Kidney (tissue), 14 donors: ENCODE data around the gene NIPA2. TPM values are rescaled to one million over a fixed set of nuclear protein-coding genes. Genes with fewer than 3 reads are reported as not detected.
"Not testable (repeated sequence)": the region's sequence is repeated elsewhere in the genome, so short reads cannot be mapped to it uniquely, and the experiment has no call there.

Source experiments
- DNase-seq, 5 donors: peaks; one replicate each; pipeline ENCODE4 v3.0.0-alpha.2; 2013 to 2020
- FAIRE-seq: peaks from 2 replicates; lab custom pipeline; 2012; peaks lifted over from hg19 to GRCh38; lab: Jason Lieb, UNC
- H3K27ac ChIP-seq, 2 donors: one replicate each; pipeline ENCODE4 v1.7.0; 2013; ENCODE audit warnings: low read depth in 2 of 2, low read length in 2 of 2, inconsistent platforms in 1 of 2
- H3K27me3 ChIP-seq: one replicate; pipeline ENCODE4 v1.7.1; 2013; ENCODE audit warnings: low read length, inconsistent platforms; ENCODE audit not compliant: control insufficient read depth, insufficient read depth
- H3K36me3 ChIP-seq, 3 donors: one replicate each; pipeline versions ENCODE4 v1.7.0 to v1.7.1; 2013; ENCODE audit warnings: low read length in 3 of 3, control low read depth in 1 of 3, inconsistent platforms in 1 of 3; ENCODE audit not compliant: insufficient read depth in 3 of 3, control insufficient read depth in 2 of 3
- H3K4me1 ChIP-seq, 3 donors: one replicate each; pipeline versions ENCODE4 v1.7.0 to v1.7.1; 2013; ENCODE audit warnings: low read length in 3 of 3, inconsistent platforms in 1 of 3, low read depth in 1 of 3; ENCODE audit not compliant: control insufficient read depth in 2 of 3, insufficient read depth in 2 of 3
- H3K4me3 ChIP-seq, 3 donors: one replicate each; pipeline versions ENCODE4 v1.7.0 to v1.8.1; 2013; ENCODE audit warnings: low read length in 3 of 3, control low read depth in 1 of 3, inconsistent platforms in 1 of 3
- H3K9ac ChIP-seq, 3 donors: one replicate each; pipeline versions ENCODE4 v1.7.0 to v1.7.1; 2013; ENCODE audit warnings: low read length in 3 of 3, control low read depth in 1 of 3, inconsistent platforms in 1 of 3
- H3K9me3 ChIP-seq, 3 donors: one replicate each; pipeline versions ENCODE4 v1.7.0 to v1.7.1; 2013; ENCODE audit warnings: low read length in 3 of 3, control low read depth in 1 of 3, inconsistent platforms in 1 of 3; ENCODE audit not compliant: control insufficient read depth in 2 of 3, insufficient read depth in 1 of 3
- intact Hi-C: fragments of 100-400 bp; cut with DNase I; formaldehyde crosslinking; loops from one replicate; pipeline ENCODE4 v1.11.1; 2022
- polyA plus RNA-seq: library from polyadenylated mRNA; stranded (reverse); fragments of 350-450 nt; fragmentation: Illumina TruSeq; extraction: RNeasy Lipid Tissue Mini Kit (QIAGEN cat#74804); gene quantifications from one replicate; pipeline ENCODE4 v1.2.3, GENCODE V29; 2014; ENCODE audit warnings: low read depth, low replicate concordance; ENCODE audit not compliant: insufficient read depth
- total RNA-seq: library from RNA; stranded (reverse); fragmentation: NEBNext Ultra II Directional; extraction: Animal tissue kit (Norgen Biotek cat#: 25700); gene quantifications from one replicate; pipeline ENCODE4 v1.2.1, GENCODE V29; 2021
- TF ChIP-seq, protein P1 (sequence below): IDR thresholded peaks from 3 replicates; pipeline ENCODE4 v1.5.1; 2012; ENCODE audit warnings: mild to moderate bottlenecking, moderate library complexity, borderline replicate concordance; ENCODE audit not compliant: insufficient read depth; ENCODE audit errors: extremely low read depth
- donor health status: control.
- donor health status: control.
- donor health status: control.
- donor health status: control.
- donor health status: control.
- donor health status: DM: yes; HTN: yes; CAD: no.
- donor health status: Normal renal cell carcinoma (clear cell type).

Gene NIPA2
- total and polyA plus RNA-seq, 2 donors from 2014 or later, result 30.0 to 48.5 TPM

- H3K27me3 ChIP-seq, result no peaks in the 10 kb centered on the region
- TF ChIP-seq, protein P1, sequence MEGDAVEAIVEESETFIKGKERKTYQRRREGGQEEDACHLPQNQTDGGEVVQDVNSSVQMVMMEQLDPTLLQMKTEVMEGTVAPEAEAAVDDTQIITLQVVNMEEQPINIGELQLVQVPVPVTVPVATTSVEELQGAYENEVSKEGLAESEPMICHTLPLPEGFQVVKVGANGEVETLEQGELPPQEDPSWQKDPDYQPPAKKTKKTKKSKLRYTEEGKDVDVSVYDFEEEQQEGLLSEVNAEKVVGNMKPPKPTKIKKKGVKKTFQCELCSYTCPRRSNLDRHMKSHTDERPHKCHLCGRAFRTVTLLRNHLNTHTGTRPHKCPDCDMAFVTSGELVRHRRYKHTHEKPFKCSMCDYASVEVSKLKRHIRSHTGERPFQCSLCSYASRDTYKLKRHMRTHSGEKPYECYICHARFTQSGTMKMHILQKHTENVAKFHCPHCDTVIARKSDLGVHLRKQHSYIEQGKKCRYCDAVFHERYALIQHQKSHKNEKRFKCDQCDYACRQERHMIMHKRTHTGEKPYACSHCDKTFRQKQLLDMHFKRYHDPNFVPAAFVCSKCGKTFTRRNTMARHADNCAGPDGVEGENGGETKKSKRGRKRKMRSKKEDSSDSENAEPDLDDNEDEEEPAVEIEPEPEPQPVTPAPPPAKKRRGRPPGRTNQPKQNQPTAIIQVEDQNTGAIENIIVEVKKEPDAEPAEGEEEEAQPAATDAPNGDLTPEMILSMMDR, result no peak
- H3K36me3 ChIP-seq, result no peaks in the 10 kb centered on the region
- intact Hi-C loops, result no loop called here
- H3K4me1 ChIP-seq, result no peaks in the 10 kb centered on the region
- H3K9ac ChIP-seq, result no peak overlapping the region
- H3K27ac ChIP-seq, result no peak overlapping the region
- H3K4me3 ChIP-seq, result no peak overlapping the region
- DNase-seq (no peak), FAIRE-seq (no peak)
- H3K9me3 ChIP-seq, result no peaks in the 10 kb centered on the region
Measured at GRCh38 chr15:22806156-22806555, 32.3 kb upstream of the NIPA2 start.

DNA sequence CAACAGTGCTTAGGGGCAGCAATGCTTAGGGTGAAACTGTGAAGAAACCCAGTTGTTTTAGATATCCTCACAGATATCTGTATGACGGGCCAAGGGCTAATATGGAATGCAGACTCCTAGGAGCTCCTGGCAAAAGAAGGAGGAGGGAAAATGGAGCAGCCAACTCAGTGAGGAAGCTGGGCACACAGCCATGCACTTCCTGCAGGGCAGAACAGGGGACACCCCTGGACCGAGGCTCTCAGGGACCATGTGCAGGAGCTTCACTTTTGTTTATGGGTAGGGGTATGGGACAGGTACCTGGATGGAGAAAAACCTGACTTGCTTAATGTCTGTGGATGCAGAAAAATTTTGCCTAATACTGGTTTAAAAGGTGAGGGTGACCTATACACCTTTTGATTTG is 31.8 kb upstream of the NIPA2 start:
- no peak overlapping the region for H3K9ac ChIP-seq
- H3K4me1 ChIP-seq, result no peaks in the 10 kb centered on the region
- H3K4me3 ChIP-seq, result no peak overlapping the region
- no peak overlapping the region for H3K27ac ChIP-seq
- TF ChIP-seq, protein P1, result no peak
- no peaks in the 10 kb centered on the region for H3K36me3 ChIP-seq
- FAIRE-seq, result no peak
- H3K27me3 ChIP-seq, result no peaks in the 10 kb centered on the region
- DNase-seq, result no peak
- intact Hi-C loops, result no loop called here
- H3K9me3 ChIP-seq, result no peaks in the 10 kb centered on the region

- H3K27ac ChIP-seq, H3K4me1 ChIP-seq, H3K36me3 ChIP-seq, H3K4me3 ChIP-seq, intact Hi-C loops, H3K9me3 ChIP-seq, DNase-seq, H3K9ac ChIP-seq, H3K27me3 ChIP-seq, FAIRE-seq: not testable (repeated sequence)
Measured at GRCh38 chr15:22807831-22808230, 30.6 kb upstream of the NIPA2 start.

DNA sequence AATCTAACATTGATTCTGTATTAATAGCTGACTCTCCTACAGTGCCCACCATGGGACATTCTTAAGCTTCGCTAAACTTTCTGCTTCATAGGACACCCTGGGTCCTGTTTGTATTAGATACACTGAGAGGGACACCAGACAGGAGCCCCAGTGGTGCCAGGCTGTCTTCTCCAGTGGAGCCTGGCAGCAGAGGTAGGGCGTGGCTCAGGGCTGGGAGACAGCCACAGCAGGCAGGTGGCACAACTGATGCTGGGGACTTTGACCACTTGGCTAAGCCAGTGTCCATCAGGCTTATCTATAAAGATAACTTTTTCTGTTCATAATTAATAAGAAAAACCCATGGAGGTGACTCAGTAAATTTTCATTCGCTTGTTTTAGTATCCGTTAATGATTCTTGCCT is 30.2 kb upstream of the NIPA2 start:
- Histone ChIP-seq H3K27me3 (no peaks in the 10 kb centered on the region), H3K4me1 (no peaks in the 10 kb centered on the region), H3K9me3 (no peaks in the 10 kb centered on the region), H3K9ac (no peak overlapping the region), H3K4me3 (no peak overlapping the region), H3K27ac (no peak overlapping the region), H3K36me3 (no peaks in the 10 kb centered on the region)
- intact Hi-C loops, result no loop called here
- TF ChIP-seq, protein P1, result no peak
- DNase-seq, result no peak
- no peak for FAIRE-seq
